GM12878 (cell line): Measurements from ENCODE around the gene RBM15B. TPM values are rescaled to one million over a fixed set of nuclear protein-coding genes. Genes with fewer than 3 reads are reported as not detected.

Experiments used
- HDAC2 ChIP-seq: fragments of 200-600 bp; sonication (generic); IDR thresholded peaks from 2 replicates; pipeline ENCODE4 v1.6.1; 2017
- HDGF ChIP-seq: fragments of 450-650 bp; IDR thresholded peaks from 2 replicates; pipeline ENCODE4 v1.6.1; 2016; ENCODE audit warnings: antibody characterized with exemption
- KAT2A ChIP-seq: conservative IDR thresholded peaks from 2 replicates; pipeline ENCODE4 v1.6.1; 2011; ENCODE audit warnings: low read depth, low read length; ENCODE audit not compliant: control insufficient read depth
- NFXL1 ChIP-seq: fragments of 450-650 bp; IDR thresholded peaks from 2 replicates; pipeline ENCODE4 v1.6.1; 2017; ENCODE audit warnings: antibody characterized with exemption, mild to moderate bottlenecking, borderline replicate concordance
- ZNF207 ChIP-seq: fragments of 450-650 bp; IDR thresholded peaks from 2 replicates; pipeline ENCODE4 v1.6.1; 2014; ENCODE audit warnings: antibody characterized with exemption, mild to moderate bottlenecking, borderline replicate concordance
- polyA plus RNA-seq, 11 experiments: library from polyadenylated mRNA; depleted of rRNA in 4 of 11; unstranded in 6 of 11; stranded (reverse) in 5 of 11; fragments of >200 nt; fragmentation: Nextera tagmentation in 4 of 11; fragmentation: Illumina TruSeq in 1 of 11; extraction: Ambion mirVana in 4 of 11; extraction: Trizol in 1 of 11; gene quantifications; 1 replicate in 1 of 11; 2 replicates in 10 of 11; pipeline versions ENCODE4 v1.2.1 to v1.2.3, GENCODE V29; 2011 to 2016; ENCODE audit warnings: inconsistent platforms in 2 of 11, missing spikeins in 2 of 11, low read depth in 1 of 11
- total RNA-seq, 4 experiments: library from RNA; depleted of rRNA in 3 of 4; stranded (reverse); fragments of >200 nt in 3 of 4; fragmentation: Illumina TruSeq in 1 of 4; extraction: Trizol in 1 of 4; gene quantifications; 2 replicates each; pipeline versions ENCODE4 v1.2.1 to v1.2.3, GENCODE V29; 2013 to 2021
- TF ChIP-seq, protein P1 (sequence below): IDR thresholded peaks from 2 replicates; pipeline ENCODE4 v1.6.1; 2011; ENCODE audit warnings: borderline replicate concordance, low read depth, mild to moderate bottlenecking, moderate library complexity, low read length; ENCODE audit not compliant: insufficient read depth, poor library complexity, severe bottlenecking
- TF ChIP-seq, protein P2 (sequence below): fragments of 450-650 bp; formaldehyde crosslinking; IDR thresholded peaks from 2 replicates; pipeline ENCODE4 v1.4.0; 2020; ENCODE audit warnings: mild to moderate bottlenecking, moderate library complexity
- TF ChIP-seq, protein P3 (sequence below): IDR thresholded peaks from 2 replicates; pipeline ENCODE4 v1.6.1; 2011; ENCODE audit warnings: borderline replicate concordance, low read depth, mild to moderate bottlenecking, moderate library complexity, mixed read lengths, low read length; ENCODE audit not compliant: insufficient read depth; ENCODE audit errors: extremely low read length
- TF ChIP-seq, protein P4 (sequence below): fragments of 150-350 bp; IDR thresholded peaks from 2 replicates; pipeline ENCODE4 v1.6.1; 2016; ENCODE audit warnings: low read depth, low read length

Gene RBM15B
- total and polyA plus RNA-seq, 10 of the 15 experiments (the other 5 are each of a cell fraction or from before 2014, with no cell fraction given) = 2.4 to 34.5 (median 19.1) TPM

DNA sequence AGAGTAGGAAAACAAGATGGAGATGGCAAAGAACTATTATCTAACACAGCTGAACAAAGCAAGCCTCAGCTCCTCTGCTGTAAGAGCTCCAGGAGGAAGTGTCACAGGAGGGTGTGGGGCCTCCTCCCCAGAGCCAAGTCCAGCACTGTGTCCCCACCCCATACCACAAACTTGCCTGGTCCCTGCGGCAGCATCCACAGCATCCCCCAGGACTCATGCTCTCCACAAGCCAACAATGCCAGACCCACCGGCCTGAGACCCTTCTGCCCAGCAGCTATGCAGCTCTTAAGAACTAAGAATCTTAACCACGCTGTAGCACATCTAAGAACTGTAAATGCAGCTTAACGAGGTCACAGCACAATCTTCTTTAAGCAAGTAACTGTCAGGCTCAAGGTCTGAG lies 9.1 kb downstream of the RBM15B start (continued):
- TF ChIP-seq, protein P1, sequence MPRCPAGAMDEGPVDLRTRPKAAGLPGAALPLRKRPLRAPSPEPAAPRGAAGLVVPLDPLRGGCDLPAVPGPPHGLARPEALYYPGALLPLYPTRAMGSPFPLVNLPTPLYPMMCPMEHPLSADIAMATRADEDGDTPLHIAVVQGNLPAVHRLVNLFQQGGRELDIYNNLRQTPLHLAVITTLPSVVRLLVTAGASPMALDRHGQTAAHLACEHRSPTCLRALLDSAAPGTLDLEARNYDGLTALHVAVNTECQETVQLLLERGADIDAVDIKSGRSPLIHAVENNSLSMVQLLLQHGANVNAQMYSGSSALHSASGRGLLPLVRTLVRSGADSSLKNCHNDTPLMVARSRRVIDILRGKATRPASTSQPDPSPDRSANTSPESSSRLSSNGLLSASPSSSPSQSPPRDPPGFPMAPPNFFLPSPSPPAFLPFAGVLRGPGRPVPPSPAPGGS = no peak
- TF ChIP-seq, protein P2, sequence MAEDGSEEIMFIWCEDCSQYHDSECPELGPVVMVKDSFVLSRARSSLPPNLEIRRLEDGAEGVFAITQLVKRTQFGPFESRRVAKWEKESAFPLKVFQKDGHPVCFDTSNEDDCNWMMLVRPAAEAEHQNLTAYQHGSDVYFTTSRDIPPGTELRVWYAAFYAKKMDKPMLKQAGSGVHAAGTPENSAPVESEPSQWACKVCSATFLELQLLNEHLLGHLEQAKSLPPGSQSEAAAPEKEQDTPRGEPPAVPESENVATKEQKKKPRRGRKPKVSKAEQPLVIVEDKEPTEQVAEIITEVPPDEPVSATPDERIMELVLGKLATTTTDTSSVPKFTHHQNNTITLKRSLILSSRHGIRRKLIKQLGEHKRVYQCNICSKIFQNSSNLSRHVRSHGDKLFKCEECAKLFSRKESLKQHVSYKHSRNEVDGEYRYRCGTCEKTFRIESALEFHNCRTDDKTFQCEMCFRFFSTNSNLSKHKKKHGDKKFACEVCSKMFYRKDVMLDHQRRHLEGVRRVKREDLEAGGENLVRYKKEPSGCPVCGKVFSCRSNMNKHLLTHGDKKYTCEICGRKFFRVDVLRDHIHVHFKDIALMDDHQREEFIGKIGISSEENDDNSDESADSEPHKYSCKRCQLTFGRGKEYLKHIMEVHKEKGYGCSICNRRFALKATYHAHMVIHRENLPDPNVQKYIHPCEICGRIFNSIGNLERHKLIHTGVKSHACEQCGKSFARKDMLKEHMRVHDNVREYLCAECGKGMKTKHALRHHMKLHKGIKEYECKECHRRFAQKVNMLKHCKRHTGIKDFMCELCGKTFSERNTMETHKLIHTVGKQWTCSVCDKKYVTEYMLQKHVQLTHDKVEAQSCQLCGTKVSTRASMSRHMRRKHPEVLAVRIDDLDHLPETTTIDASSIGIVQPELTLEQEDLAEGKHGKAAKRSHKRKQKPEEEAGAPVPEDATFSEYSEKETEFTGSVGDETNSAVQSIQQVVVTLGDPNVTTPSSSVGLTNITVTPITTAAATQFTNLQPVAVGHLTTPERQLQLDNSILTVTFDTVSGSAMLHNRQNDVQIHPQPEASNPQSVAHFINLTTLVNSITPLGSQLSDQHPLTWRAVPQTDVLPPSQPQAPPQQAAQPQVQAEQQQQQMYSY (CRISPR knock-in tag) = no peak
- TF ChIP-seq, protein P3, sequence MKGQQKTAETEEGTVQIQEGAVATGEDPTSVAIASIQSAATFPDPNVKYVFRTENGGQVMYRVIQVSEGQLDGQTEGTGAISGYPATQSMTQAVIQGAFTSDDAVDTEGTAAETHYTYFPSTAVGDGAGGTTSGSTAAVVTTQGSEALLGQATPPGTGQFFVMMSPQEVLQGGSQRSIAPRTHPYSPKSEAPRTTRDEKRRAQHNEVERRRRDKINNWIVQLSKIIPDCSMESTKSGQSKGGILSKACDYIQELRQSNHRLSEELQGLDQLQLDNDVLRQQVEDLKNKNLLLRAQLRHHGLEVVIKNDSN = no peak
- TF ChIP-seq, protein P4, sequence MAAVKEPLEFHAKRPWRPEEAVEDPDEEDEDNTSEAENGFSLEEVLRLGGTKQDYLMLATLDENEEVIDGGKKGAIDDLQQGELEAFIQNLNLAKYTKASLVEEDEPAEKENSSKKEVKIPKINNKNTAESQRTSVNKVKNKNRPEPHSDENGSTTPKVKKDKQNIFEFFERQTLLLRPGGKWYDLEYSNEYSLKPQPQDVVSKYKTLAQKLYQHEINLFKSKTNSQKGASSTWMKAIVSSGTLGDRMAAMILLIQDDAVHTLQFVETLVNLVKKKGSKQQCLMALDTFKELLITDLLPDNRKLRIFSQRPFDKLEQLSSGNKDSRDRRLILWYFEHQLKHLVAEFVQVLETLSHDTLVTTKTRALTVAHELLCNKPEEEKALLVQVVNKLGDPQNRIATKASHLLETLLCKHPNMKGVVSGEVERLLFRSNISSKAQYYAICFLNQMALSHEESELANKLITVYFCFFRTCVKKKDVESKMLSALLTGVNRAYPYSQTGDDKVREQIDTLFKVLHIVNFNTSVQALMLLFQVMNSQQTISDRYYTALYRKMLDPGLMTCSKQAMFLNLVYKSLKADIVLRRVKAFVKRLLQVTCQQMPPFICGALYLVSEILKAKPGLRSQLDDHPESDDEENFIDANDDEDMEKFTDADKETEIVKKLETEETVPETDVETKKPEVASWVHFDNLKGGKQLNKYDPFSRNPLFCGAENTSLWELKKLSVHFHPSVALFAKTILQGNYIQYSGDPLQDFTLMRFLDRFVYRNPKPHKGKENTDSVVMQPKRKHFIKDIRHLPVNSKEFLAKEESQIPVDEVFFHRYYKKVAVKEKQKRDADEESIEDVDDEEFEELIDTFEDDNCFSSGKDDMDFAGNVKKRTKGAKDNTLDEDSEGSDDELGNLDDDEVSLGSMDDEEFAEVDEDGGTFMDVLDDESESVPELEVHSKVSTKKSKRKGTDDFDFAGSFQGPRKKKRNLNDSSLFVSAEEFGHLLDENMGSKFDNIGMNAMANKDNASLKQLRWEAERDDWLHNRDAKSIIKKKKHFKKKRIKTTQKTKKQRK = no peak
- TF ChIP-seq KAT2A (no peak), HDAC2 (no peak), ZNF207 (no peak), HDGF (no peak), NFXL1 (no peak)
- TF ChIP-seq, all 136 proteins: peak for 0
